NCI-H2196 treated with DMSO at 0.1 percent for 48 hours (cell line): ENCODE results near the gene TBC1D8.

ENCODE experiments used
- DNase-seq: peaks from one replicate; lab custom pipeline; 2025; ENCODE audit not compliant: unreplicated experiment; lab: John Stamatoyannopoulos, UW

TBC1D8 gene

GRCh38 chr2:101139495-101139894 lies 11.7 kb downstream of the TBC1D8 start:
- DNase-seq = no peak

DNA sequence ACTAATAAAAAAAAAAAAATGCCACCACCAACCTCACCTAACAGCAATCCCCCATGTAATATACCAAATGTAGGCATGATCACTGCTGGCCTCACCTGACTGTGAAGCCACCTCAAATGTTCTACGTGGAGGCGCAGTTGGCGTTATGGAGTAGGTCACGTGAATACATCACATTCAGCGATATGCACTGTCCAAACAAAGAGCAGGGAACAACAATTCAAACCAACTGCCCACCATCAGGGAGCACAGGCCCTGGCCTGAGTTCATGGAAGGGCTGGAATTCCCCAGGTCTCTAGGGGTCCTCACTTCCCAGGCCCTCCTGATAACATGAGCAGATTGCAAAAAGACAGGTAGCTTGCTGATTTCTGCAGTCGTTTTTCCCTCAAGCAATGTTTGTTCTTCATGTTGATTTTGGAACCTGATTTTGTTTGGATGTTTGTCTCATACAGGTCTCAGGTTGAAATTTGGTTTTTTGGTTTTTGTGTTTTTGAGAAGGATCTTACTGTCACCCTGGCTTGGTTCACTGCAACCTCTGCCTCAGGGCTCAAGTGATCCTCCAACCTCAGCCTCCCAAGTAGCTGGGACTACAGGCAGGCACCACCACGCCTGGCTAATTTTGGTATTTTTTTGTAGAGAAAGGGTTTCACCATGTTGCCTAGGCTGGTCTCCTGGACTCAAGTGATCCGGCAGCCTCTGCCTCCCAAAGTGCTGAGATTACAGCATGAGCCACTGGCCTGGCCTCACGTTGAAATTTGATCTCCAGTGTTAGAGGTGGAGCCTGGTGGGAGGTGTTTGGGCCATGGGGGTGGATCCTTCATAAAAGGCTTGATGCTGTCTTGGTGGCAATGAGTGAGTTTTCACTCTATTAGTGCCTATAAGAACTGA lies 15.5 kb downstream of the TBC1D8 start:
- DNase-seq = no peak

DNA sequence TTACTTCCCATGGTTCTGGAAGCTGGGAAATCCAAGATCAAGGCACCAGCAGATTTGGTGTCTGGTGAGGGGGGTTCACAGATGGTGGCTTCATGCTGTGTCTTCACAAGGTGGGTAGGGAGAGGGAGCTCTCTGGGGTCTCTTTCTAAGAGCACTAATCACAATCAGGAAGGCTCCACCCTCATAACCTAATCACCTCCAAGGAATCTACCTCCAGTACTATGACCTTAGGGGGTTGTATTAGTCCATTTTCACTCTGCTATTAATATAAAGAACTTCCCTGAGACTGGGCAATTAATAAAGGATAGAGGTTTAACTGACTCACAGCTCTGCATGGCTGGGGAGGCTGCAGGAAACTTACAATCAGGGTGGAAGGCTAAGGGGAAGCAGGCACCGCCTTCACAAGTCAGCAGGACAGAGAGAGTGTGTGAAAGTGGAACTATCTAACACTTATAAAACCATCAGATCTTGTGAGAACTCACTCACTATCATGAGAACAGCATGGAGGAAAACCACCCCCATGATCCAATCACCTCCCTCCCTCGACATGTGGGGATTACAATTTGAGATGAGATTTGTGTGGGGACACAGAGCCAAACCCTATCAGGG lies 17.6 kb downstream of the TBC1D8 start:
- no peak for DNase-seq

- no peak for DNase-seq
These were observed 19.0 kb downstream of the TBC1D8 start for GRCh38 chr2:101132202-101132601.

DNA sequence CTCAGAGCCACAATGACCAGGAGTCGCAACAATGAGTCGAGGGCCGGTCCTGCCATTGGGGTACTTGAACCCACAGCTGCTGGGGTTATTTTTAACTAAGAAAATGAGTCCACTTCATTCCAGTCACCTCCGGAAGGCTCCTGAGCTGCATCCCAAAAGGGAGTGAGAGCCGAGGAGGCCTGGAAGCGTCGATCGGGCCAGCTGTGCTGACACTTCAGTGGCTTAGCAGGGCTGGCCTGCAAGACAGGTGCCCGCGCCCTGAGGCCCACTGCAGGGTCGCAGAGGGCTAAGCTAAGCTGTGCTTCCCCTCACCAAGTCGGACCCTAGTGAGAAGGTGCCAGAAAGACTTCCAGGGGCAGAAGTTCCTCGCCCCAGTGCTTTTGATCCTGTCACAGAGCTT lies 21.1 kb downstream of the TBC1D8 start:
- no peak for DNase-seq

DNA sequence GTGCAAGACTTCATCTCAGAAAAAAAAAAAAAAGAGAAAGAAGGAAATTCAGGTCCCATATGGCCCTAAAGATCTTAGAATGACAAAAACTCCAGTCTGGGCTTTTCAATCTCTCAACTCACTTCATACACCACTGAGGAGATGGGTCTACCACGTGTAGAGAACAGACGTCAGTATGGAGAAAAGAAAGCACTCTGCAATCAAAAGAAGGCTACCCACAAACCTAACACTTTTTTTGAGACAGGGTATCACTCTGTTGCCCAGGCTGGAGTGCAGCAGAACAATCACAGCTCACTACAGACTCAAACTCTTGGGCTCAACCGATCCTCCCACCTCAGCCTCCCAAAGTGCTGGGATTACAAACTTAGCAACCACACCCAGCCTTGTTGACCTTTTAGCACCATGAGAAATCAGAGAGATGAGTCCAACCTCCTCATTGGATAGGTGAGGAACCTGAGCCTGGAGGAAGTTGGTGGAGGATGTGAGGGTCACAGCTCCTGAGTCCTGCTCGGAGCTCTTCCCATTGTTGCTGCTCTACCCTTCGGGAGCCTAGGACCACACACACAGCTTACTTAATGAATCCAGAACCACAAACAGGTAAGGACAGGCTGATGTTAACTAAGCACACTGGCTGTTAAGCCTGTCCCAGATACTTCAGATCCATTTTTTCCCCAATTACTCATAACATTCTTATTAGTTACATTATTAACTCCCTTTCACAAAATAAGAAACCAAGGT lies 23.7 kb downstream of the TBC1D8 start:
- DNase-seq = no peak

DNA sequence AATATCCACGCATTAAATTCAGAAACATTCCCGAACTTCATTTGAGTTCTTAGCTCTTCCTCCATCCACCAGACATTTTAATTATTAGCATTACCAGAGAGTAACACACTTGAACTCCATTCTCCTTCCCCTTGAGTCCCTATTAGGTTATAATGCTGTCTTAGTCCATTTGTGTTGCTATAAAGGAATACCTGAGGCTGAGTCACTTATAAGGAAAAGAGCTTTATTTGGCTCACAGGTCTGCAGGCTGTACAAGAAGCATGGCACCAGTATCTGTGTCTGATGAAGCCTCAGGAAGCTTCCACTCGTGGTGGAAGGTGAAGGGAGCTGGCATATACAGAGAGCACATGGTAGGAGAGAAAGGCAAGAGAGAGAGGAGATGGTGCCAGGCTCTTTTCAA lies 25.4 kb downstream of the TBC1D8 start:
- DNase-seq = no peak

DNA sequence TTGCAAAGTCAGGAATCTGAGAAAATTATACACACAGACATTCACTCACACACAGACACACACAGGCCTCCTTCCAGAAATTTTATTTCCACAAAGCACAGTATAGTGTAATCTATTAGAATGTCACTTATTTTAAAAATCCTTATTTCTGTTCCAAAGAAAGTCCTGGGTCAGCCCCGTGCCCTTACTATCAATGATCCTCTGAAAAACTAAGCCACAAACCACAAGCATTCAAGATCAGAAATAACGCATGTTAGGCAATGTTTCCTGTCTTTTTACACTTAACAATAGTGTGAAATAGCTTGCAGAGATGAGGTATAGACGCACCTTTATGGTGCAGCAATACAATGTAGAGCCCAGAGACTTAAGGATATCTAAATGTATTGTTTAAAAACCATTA lies 25.8 kb downstream of the TBC1D8 start:
- no peak for DNase-seq

GRCh38 chr2:101124643-101125366 lies 26.4 kb downstream of the TBC1D8 start:
- DNase-seq = no peak

- no peak for DNase-seq
These were observed 27.2 kb downstream of the TBC1D8 start for GRCh38 chr2:101123795-101124471.

- no peak for DNase-seq
These were observed 30.0 kb downstream of the TBC1D8 start for GRCh38 chr2:101121174-101121573.

- peak; percentile 57 for DNase-seq
These were observed 30.8 kb downstream of the TBC1D8 start for GRCh38 chr2:101120124-101120996.

- DNase-seq = no peak
These were observed 31.8 kb downstream of the TBC1D8 start for GRCh38 chr2:101119431-101119830.

GRCh38 chr2:101116841-101117552 lies 34.2 kb downstream of the TBC1D8 start:
- peak; percentile 82 for DNase-seq

GRCh38 chr2:101116348-101116747 lies 34.8 kb downstream of the TBC1D8 start:
- DNase-seq = no peak

- DNase-seq = no peak
These were observed 35.5 kb downstream of the TBC1D8 start for GRCh38 chr2:101115664-101116063.

- no peak for DNase-seq
These were observed 36.4 kb downstream of the TBC1D8 start for GRCh38 chr2:101114815-101115214.

- DNase-seq = no peak
These were observed 36.9 kb downstream of the TBC1D8 start for GRCh38 chr2:101114268-101114783.
